ENCODE measurements around the gene SMARCAL1. TPM values are rescaled to one million over a fixed set of nuclear protein-coding genes. Genes with fewer than 3 reads are reported as not detected.

SMARCAL1 gene
- total and polyA plus RNA-seq, 9 of the 15 experiments (the other 6 are each of a cell fraction or from before 2014, with no cell fraction given): 8.2 to 27.9 (median 12.4) TPM

- Histone ChIP-seq H3K9ac (ENCODE audit: insufficient read depth in 1 of 2, low read depth in 2 of 2, low read length in 2 of 2) (no peak overlapping the region), H3K36me3 (ENCODE audit: control insufficient read depth, insufficient read depth, low read length) (peaks cover 12% of the 10 kb centered on the region), H3K27ac (ENCODE audit: extremely low read depth, low read depth, low read length) (no peak overlapping the region), H3K27me3 (ENCODE audit: control insufficient read depth in 2 of 2, insufficient read depth in 2 of 2, low read length in 2 of 2) (peaks cover 0 to 2% of the 10 kb centered on the region in 2 experiments; a peak in 3 of 5 replicates), H3K79me2 (ENCODE audit: control insufficient read depth, insufficient read depth, low read length) (peaks cover 25% of the 10 kb centered on the region), H3K9me3 (replicated peaks; ENCODE audit: control insufficient read depth, insufficient read depth, low read depth, low read length) (no peaks in the 10 kb centered on the region), H3K4me1 (replicated peaks in 1 of 2; ENCODE audit: control insufficient read depth in 2 of 2, insufficient read depth in 2 of 2, low read length in 2 of 2) (peaks cover 5 to 9% of the 10 kb centered on the region in 2 experiments; a peak in 4 of 5 replicates), H2AFZ (ENCODE audit: low read depth, low read length) (no peak overlapping the region), H3K4me2 (ENCODE audit: insufficient read depth, low read length) (no peak overlapping the region), H3K9me1 (ENCODE audit: control insufficient read depth, insufficient read depth, low read length) (no peaks in the 10 kb centered on the region), H3K4me3 (no peak overlapping the region), H4K20me1 (replicated peaks; ENCODE audit: control insufficient read depth, insufficient read depth, low read length) (no peaks in the 10 kb centered on the region)
- WGBS (ENCODE audit: insufficient coverage, low coverage, missing lambda C conversion rate): 92% methylated on average over 6 of the region's 7 CpGs
- no peak for TF ChIP-seq SREBF2 (CRISPR knock-in tag; IDR thresholded peaks at IDR 0.05)
- no peak for TF ChIP-seq ZNF174 (CRISPR knock-in tag; IDR thresholded peaks at IDR 0.05)
- no peak for TF ChIP-seq ZNF398 (CRISPR knock-in tag; IDR thresholded peaks at IDR 0.05)
- TF ChIP-seq ARID2 (IDR thresholded peaks at IDR 0.05): no peak
- TF ChIP-seq POLR2G (IDR thresholded peaks at IDR 0.05; ENCODE audit: low read depth, low read length): no peak
- TF ChIP-seq CBX2 (IDR thresholded peaks at IDR 0.05; ENCODE audit: insufficient read depth, low read length, poor library complexity, severe bottlenecking): no peak
- TF ChIP-seq GMEB1 (CRISPR knock-in tag; IDR thresholded peaks at IDR 0.05): no peak
- no peak for TF ChIP-seq RBM14 (IDR thresholded peaks at IDR 0.05; ENCODE audit: borderline replicate concordance, insufficient read depth, low read depth, low read length)
- TF ChIP-seq NUFIP1 (IDR thresholded peaks at IDR 0.05; ENCODE audit: partially characterized antibody): no peak
- TF ChIP-seq ZNF778 (CRISPR knock-in tag; IDR thresholded peaks at IDR 0.05): no peak
- TF ChIP-seq ZFP91 (CRISPR knock-in tag; IDR thresholded peaks at IDR 0.05): no peak
- TF ChIP-seq HNRNPLL (IDR thresholded peaks at IDR 0.05; ENCODE audit: low read depth, low read length, poor library complexity, severe bottlenecking): no peak
- TF ChIP-seq EHMT2 (IDR thresholded peaks at IDR 0.05): no peak
- TF ChIP-seq TRIM24 (IDR thresholded peaks at IDR 0.05): no peak
- no peak for TF ChIP-seq TARDBP (IDR thresholded peaks at IDR 0.05)
- TF ChIP-seq CEBPB (tag; IDR thresholded peaks at IDR 0.05): no peak
- no peak for TF ChIP-seq ZNF766 (CRISPR knock-in tag; conservative IDR thresholded peaks at IDR 0.05)
- DNase-seq (ENCODE audit: extremely low read depth in 1 of 4, low spot score in 3 of 4) (no peak), FAIRE-seq (no peak), ATAC-seq (no peak)
- POLR2A ChIA-PET: no interaction called here
- CTCF ChIA-PET (ENCODE audit: low intra/inter-chr PET ratio): no interaction called here
- intact Hi-C loops (cut with micrococcal nuclease) (no loop called here), in situ Hi-C loops (cut with MboI) (no loop called here)
- no TSS peak for BruUV-seq (replicated peaks)
These were observed 1.7 kb upstream of the SMARCAL1 start for GRCh38 chr2:216410550-216410949.

All from K562 (cell line).